HCT116 (cell line): ENCODE measurements around the gene CDCA4. TPM values are rescaled to one million over a fixed set of nuclear protein-coding genes. Genes with fewer than 3 reads are reported as not detected.

Experiments used
- ATAC-seq: fragments of 200-7000 bp; cut with Tn5 transposase; 2 replicates; pipeline ENCODE4 v1.9.1; 2020; ENCODE audit warnings: mild to moderate bottlenecking, moderate library complexity
- BruUV-seq: library from RNA; stranded (reverse); fragments of 400-500 nt; replicated peaks from 2 replicates; lab custom pipeline; 2021; lab: Mats Ljungman, UMichigan
- CTCF ChIA-PET: fragments of 300-600 bp; sonication (Branson Sonifier 250); formaldehyde crosslinking; loops from one replicate; lab custom pipeline; 2021; ENCODE audit warnings: antibody characterized with exemption; lab: Charles Lee
- POLR2A ChIA-PET: fragments of 300-600, 350-600 bp; sonication (Branson Sonifier 250); formaldehyde crosslinking; loops from one replicate; lab custom pipeline; 2021; ENCODE audit warnings: antibody characterized with exemption; lab: Charles Lee
- RAD21 ChIA-PET, 2 experiments: fragments of 300-600 bp; sonication (Branson Sonifier 250); formaldehyde crosslinking; loops; one replicate each; lab custom pipeline; 2023; ENCODE audit warnings: low total read pairs in 2 of 2; ENCODE audit not compliant: uncharacterized antibody in 2 of 2, unreplicated experiment in 2 of 2, low non-redundant PET in 1 of 2; lab: Charles Lee
- DNase-seq: peaks from one replicate; pipeline ENCODE4 v3.0.0-alpha.2; 2010; ENCODE audit warnings: low read depth, low spot score
- H2AFZ ChIP-seq: fragments of 200-600 bp; shearing (Covaris generic), sonication (generic); 2 replicates; pipeline ENCODE4 v1.6.1; 2017; ENCODE audit warnings: low read depth, mixed run types, mixed read lengths, antibody characterized with exemption, low read length; ENCODE audit not compliant: poor library complexity, severe bottlenecking
- H3K27ac ChIP-seq: 2 replicates; pipeline ENCODE4 v1.5.1; 2012; ENCODE audit warnings: low read depth, low read length
- H3K27me3 ChIP-seq: fragments of 200-600 bp; sonication (generic); 2 replicates; pipeline ENCODE4 v1.6.1; 2016; ENCODE audit warnings: mixed run types, low read length, mixed read lengths; ENCODE audit not compliant: insufficient read depth
- H3K36me3 ChIP-seq, 2 experiments: fragments of 200-500 bp in 1 of 2; fragments of 200-600 bp in 1 of 2; sonication (Bioruptor generic) in 1 of 2; sonication (generic) in 1 of 2; 2 replicates each; pipeline versions ENCODE4 v1.5.1 to v1.6.1; 2014 to 2016; ENCODE audit warnings: low read length in 2 of 2, inconsistent platforms in 1 of 2, mixed read lengths in 1 of 2, mixed run types in 1 of 2; ENCODE audit not compliant: insufficient read depth in 2 of 2, control insufficient read depth in 1 of 2
- H3K4me1 ChIP-seq, 2 experiments: fragments of 200-600 bp in 1 of 2; sonication (generic) in 1 of 2; 2 replicates each; pipeline versions ENCODE4 v1.5.1 to v1.6.1; 2012 to 2017; ENCODE audit warnings: low read length in 2 of 2, inconsistent platforms in 1 of 2, mild to moderate bottlenecking in 1 of 2, mixed read lengths in 1 of 2, mixed run types in 1 of 2, moderate library complexity in 1 of 2; ENCODE audit not compliant: insufficient read depth in 2 of 2, control insufficient read depth in 1 of 2
- H3K4me2 ChIP-seq: fragments of 200-600 bp; sonication (generic); 2 replicates; pipeline ENCODE4 v1.6.1; 2017; ENCODE audit warnings: mixed run types, low read length, mixed read lengths
- H3K4me3 ChIP-seq, 2 experiments: fragments of 200-600 bp in 1 of 2; sonication (generic) in 1 of 2; replicated peaks in 1 of 2; 2 replicates each; pipeline ENCODE4 v1.5.1; 2011 to 2016; ENCODE audit warnings: low read length in 2 of 2, control low read depth in 1 of 2, low read depth in 1 of 2, mild to moderate bottlenecking in 1 of 2, mixed read lengths in 1 of 2, mixed run types in 1 of 2
- H3K79me2 ChIP-seq: fragments of 200-600 bp; sonication (generic); 2 replicates; pipeline ENCODE4 v1.6.1; 2017; ENCODE audit warnings: mild to moderate bottlenecking, mixed run types, low read length, moderate library complexity, mixed read lengths; ENCODE audit not compliant: insufficient read depth
- H3K9ac ChIP-seq: fragments of 200-600 bp; sonication (generic); 2 replicates; pipeline ENCODE4 v1.6.1; 2016; ENCODE audit warnings: low read length, mixed read lengths
- H3K9me2 ChIP-seq: fragments of 200-600 bp; sonication (generic), shearing (Covaris generic); 2 replicates; pipeline ENCODE4 v1.6.1; 2017; ENCODE audit warnings: mixed run types, mild to moderate bottlenecking, moderate library complexity; ENCODE audit not compliant: insufficient read depth
- H3K9me3 ChIP-seq, 2 experiments: fragments of 200-500 bp in 1 of 2; fragments of 200-600 bp in 1 of 2; sonication (Bioruptor generic) in 1 of 2; sonication (generic) in 1 of 2; 2 replicates each; pipeline ENCODE4 v1.6.1; 2014 to 2017; ENCODE audit warnings: low read length in 2 of 2, mixed read lengths in 2 of 2, inconsistent platforms in 1 of 2, low read depth in 1 of 2, mild to moderate bottlenecking in 1 of 2, mixed run types in 1 of 2, moderate library complexity in 1 of 2; ENCODE audit not compliant: control insufficient read depth in 1 of 2, insufficient read depth in 1 of 2
- H4K20me1 ChIP-seq: fragments of 200-600 bp; sonication (generic), shearing (Covaris generic); 2 replicates; pipeline ENCODE4 v1.6.1; 2017; ENCODE audit warnings: mixed run types, mild to moderate bottlenecking, moderate library complexity; ENCODE audit not compliant: insufficient read depth
- CBX3 ChIP-seq: IDR thresholded peaks from 2 replicates; pipeline ENCODE4 v1.6.1; 2012; ENCODE audit warnings: low read depth
- CEBPB ChIP-seq: IDR thresholded peaks from 2 replicates; pipeline ENCODE4 v1.6.1; 2012; ENCODE audit warnings: low read depth
- ELF1 ChIP-seq: IDR thresholded peaks from 2 replicates; pipeline ENCODE4 v1.6.1; 2012; ENCODE audit warnings: low read depth, borderline replicate concordance
- EZH2 ChIP-seq: fragments of 200-600 bp; sonication (generic); IDR thresholded peaks from 2 replicates; pipeline ENCODE4 v1.6.1; 2017; ENCODE audit warnings: antibody characterized with exemption, mixed run types
- EZH2phosphoT487 ChIP-seq: fragments of 200-600 bp; IDR thresholded peaks from 2 replicates; pipeline ENCODE4 v1.6.1; 2018; ENCODE audit warnings: antibody characterized with exemption, borderline replicate concordance
- FOSL1 ChIP-seq: IDR thresholded peaks from 2 replicates; pipeline ENCODE4 v1.6.1; 2012; ENCODE audit warnings: low read depth
- JUND ChIP-seq: IDR thresholded peaks from 2 replicates; pipeline ENCODE4 v1.6.1; 2012
- POLR2A ChIP-seq: IDR thresholded peaks from 2 replicates; pipeline ENCODE4 v1.7.0; 2011; ENCODE audit warnings: borderline replicate concordance; ENCODE audit not compliant: insufficient read depth, insufficient read length; ENCODE audit errors: extremely low read depth
- RAD21 ChIP-seq: IDR thresholded peaks from 2 replicates; pipeline ENCODE4 v1.6.1; 2012; ENCODE audit warnings: low read depth, mild to moderate bottlenecking
- SIN3A ChIP-seq: IDR thresholded peaks from 2 replicates; pipeline ENCODE4 v1.6.1; 2012; ENCODE audit warnings: low read depth
- SP1 ChIP-seq: IDR thresholded peaks from 2 replicates; pipeline ENCODE4 v1.6.1; 2012; ENCODE audit warnings: low read depth
- SRF ChIP-seq: IDR thresholded peaks from 2 replicates; pipeline ENCODE4 v1.6.1; 2012; ENCODE audit warnings: low read depth
- TCF7L2 ChIP-seq: IDR thresholded peaks from 2 replicates; pipeline ENCODE4 v1.7.0; 2011; ENCODE audit warnings: borderline replicate concordance, inconsistent platforms; ENCODE audit not compliant: insufficient read depth, insufficient read length; ENCODE audit errors: extremely low read depth
- YY1 ChIP-seq: IDR thresholded peaks from 2 replicates; pipeline ENCODE4 v1.6.1; 2011; ENCODE audit warnings: low read length, low read depth, moderate library complexity, mild to moderate bottlenecking; ENCODE audit not compliant: insufficient replicate concordance; ENCODE audit errors: extremely low read depth
- ZFX ChIP-seq: fragments of 450-650 bp; IDR thresholded peaks from 2 replicates; pipeline ENCODE4 v1.6.1; 2017
- ZNF274 ChIP-seq: fragments of 200-500 bp; sonication (Bioruptor generic); IDR thresholded peaks from 2 replicates; pipeline ENCODE4 v1.6.1; 2014; ENCODE audit warnings: mild to moderate bottlenecking, low read depth, low read length, inconsistent platforms
- intact Hi-C: fragments of 100-400 bp; cut with micrococcal nuclease; formaldehyde crosslinking; loops from 2 replicates; pipeline ENCODE4 v1.10.0; 2022
- total RNA-seq: library from RNA; stranded (reverse); gene quantifications from one replicate; pipeline ENCODE4 v1.2.1, GENCODE V29; 2021; ENCODE audit not compliant: unreplicated experiment
- TF ChIP-seq, protein P1 (sequence below), 3 experiments: fragments of 200-600 bp in 1 of 3; sonication (generic) in 1 of 3; IDR thresholded peaks in 2 of 3; conservative IDR thresholded peaks in 1 of 3; 2 replicates each; pipeline ENCODE4 v1.5.1; 2012 to 2017; ENCODE audit warnings: low read depth in 2 of 3, low read length in 2 of 3, antibody characterized with exemption in 1 of 3, borderline replicate concordance in 1 of 3, control low read depth in 1 of 3, mild to moderate bottlenecking in 1 of 3, mixed read lengths in 1 of 3, mixed run types in 1 of 3, moderate library complexity in 1 of 3; ENCODE audit not compliant: insufficient read depth in 1 of 3
- TF ChIP-seq, protein P2 (sequence below): IDR thresholded peaks from 2 replicates; pipeline ENCODE4 v1.6.1; 2011; ENCODE audit warnings: mild to moderate bottlenecking, low read length, moderate library complexity; ENCODE audit not compliant: insufficient replicate concordance; ENCODE audit errors: extremely low read depth
- TF ChIP-seq, protein P3 (sequence below): IDR thresholded peaks from 2 replicates; pipeline ENCODE4 v1.6.1; 2012
- TF ChIP-seq, protein P4 (sequence below): IDR thresholded peaks from 2 replicates; pipeline ENCODE4 v1.6.1; 2012; ENCODE audit warnings: low read depth

Gene CDCA4
- total RNA-seq, 1 experiment from 2014 or later, result 62.4 TPM

DNA sequence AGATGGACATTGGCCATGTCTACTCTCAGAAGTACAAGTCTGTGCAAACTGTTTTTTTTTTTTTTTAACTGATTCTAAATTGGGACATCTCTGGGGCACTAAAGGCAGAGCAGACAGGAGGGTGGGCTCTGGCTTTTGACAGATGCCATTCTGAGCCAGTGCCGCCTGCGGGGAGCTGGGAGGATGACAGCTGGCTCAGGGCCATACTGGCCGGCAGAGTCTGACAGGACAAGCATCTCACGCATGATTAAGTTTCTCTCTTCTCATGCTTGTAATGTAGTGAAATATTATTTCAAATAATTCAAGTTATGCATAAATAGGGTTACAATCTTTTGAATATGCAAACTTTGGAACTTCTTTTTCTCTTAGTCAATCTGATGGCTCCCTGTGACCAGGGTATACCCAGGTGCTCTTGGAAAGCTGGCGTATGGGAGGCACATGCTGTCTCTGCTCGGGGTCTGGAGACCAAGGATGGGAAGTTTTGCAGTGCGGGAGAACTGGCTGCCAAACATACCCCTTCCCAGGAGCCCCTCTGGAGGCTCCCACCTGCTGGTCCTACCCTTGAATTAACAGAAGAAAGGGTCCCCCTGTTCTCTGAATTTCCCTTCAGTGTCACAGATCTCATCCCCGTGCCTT lies 7.6 kb downstream of the CDCA4 start:
- no peak overlapping the region for H3K4me3 ChIP-seq
- H3K36me3 ChIP-seq, result peaks cover 22 to 38% of the 10 kb centered on the region in 2 experiments
- peaks cover 8 to 11% of the 10 kb centered on the region in 2 experiments for H3K4me1 ChIP-seq
- no peak overlapping the region for H3K4me2 ChIP-seq
- intact Hi-C loops, result no loop called here
- no peaks in the 10 kb centered on the region for H3K27me3 ChIP-seq
- TF ChIP-seq ZFX (no peak), SRF (no peak), FOSL1 (no peak), SP1 (no peak), TCF7L2 (no peak), YY1 (no peak), CEBPB (no peak), RAD21 (no peak), JUND (no peak), CBX3 (no peak), ELF1 (no peak), SIN3A (no peak), POLR2A (no peak), EZH2phosphoT487 (no peak), EZH2 (no peak), ZNF274 (no peak)
- TF ChIP-seq, protein P1, sequence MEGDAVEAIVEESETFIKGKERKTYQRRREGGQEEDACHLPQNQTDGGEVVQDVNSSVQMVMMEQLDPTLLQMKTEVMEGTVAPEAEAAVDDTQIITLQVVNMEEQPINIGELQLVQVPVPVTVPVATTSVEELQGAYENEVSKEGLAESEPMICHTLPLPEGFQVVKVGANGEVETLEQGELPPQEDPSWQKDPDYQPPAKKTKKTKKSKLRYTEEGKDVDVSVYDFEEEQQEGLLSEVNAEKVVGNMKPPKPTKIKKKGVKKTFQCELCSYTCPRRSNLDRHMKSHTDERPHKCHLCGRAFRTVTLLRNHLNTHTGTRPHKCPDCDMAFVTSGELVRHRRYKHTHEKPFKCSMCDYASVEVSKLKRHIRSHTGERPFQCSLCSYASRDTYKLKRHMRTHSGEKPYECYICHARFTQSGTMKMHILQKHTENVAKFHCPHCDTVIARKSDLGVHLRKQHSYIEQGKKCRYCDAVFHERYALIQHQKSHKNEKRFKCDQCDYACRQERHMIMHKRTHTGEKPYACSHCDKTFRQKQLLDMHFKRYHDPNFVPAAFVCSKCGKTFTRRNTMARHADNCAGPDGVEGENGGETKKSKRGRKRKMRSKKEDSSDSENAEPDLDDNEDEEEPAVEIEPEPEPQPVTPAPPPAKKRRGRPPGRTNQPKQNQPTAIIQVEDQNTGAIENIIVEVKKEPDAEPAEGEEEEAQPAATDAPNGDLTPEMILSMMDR (IDR thresholded peaks at IDR 0.05 in 2 of 3, conservative IDR thresholded peaks at IDR 0.05 in 1 of 3; ENCODE audit: borderline replicate concordance in 1 of 3, insufficient read depth in 1 of 3, low read depth in 2 of 3, low read length in 2 of 3), result no peak
- TF ChIP-seq, protein P2, sequence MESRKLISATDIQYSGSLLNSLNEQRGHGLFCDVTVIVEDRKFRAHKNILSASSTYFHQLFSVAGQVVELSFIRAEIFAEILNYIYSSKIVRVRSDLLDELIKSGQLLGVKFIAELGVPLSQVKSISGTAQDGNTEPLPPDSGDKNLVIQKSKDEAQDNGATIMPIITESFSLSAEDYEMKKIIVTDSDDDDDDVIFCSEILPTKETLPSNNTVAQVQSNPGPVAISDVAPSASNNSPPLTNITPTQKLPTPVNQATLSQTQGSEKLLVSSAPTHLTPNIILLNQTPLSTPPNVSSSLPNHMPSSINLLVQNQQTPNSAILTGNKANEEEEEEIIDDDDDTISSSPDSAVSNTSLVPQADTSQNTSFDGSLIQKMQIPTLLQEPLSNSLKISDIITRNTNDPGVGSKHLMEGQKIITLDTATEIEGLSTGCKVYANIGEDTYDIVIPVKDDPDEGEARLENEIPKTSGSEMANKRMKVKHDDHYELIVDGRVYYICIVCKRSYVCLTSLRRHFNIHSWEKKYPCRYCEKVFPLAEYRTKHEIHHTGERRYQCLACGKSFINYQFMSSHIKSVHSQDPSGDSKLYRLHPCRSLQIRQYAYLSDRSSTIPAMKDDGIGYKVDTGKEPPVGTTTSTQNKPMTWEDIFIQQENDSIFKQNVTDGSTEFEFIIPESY, result no peak
- TF ChIP-seq, protein P3, sequence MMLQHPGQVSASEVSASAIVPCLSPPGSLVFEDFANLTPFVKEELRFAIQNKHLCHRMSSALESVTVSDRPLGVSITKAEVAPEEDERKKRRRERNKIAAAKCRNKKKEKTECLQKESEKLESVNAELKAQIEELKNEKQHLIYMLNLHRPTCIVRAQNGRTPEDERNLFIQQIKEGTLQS, result no peak
- TF ChIP-seq, protein P4, sequence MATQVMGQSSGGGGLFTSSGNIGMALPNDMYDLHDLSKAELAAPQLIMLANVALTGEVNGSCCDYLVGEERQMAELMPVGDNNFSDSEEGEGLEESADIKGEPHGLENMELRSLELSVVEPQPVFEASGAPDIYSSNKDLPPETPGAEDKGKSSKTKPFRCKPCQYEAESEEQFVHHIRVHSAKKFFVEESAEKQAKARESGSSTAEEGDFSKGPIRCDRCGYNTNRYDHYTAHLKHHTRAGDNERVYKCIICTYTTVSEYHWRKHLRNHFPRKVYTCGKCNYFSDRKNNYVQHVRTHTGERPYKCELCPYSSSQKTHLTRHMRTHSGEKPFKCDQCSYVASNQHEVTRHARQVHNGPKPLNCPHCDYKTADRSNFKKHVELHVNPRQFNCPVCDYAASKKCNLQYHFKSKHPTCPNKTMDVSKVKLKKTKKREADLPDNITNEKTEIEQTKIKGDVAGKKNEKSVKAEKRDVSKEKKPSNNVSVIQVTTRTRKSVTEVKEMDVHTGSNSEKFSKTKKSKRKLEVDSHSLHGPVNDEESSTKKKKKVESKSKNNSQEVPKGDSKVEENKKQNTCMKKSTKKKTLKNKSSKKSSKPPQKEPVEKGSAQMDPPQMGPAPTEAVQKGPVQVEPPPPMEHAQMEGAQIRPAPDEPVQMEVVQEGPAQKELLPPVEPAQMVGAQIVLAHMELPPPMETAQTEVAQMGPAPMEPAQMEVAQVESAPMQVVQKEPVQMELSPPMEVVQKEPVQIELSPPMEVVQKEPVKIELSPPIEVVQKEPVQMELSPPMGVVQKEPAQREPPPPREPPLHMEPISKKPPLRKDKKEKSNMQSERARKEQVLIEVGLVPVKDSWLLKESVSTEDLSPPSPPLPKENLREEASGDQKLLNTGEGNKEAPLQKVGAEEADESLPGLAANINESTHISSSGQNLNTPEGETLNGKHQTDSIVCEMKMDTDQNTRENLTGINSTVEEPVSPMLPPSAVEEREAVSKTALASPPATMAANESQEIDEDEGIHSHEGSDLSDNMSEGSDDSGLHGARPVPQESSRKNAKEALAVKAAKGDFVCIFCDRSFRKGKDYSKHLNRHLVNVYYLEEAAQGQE, result no peak
- TF ChIP-seq, all 23 proteins: peak for 0
- no peak overlapping the region; the same call in 1 of the 2 replicates for H3K27ac ChIP-seq
- ChIA-PET CTCF (no interaction called here), POLR2A (no interaction called here), RAD21 (no interaction called here)
- no peaks in the 10 kb centered on the region for H3K9me3 ChIP-seq
- DNase-seq (no peak), ATAC-seq (no peak)
- no peak overlapping the region for H2AFZ ChIP-seq
- H3K9me2 ChIP-seq, result no peaks in the 10 kb centered on the region
- H3K79me2 ChIP-seq, result peaks cover 97% of the 10 kb centered on the region
- BruUV-seq, result no TSS peak
- no peak overlapping the region for H3K9ac ChIP-seq
- peaks cover 38% of the 10 kb centered on the region; the same call in 1 of the 2 replicates for H4K20me1 ChIP-seq
